ENCODE data around the gene ENOSF1. TPM values are rescaled to one million over a fixed set of nuclear protein-coding genes. Genes with fewer than 3 reads are reported as not detected.

ENOSF1 gene
- total and polyA plus RNA-seq, 2 donors (not counting 1 experiment from before 2014, with no cell fraction given): 8.0 to 34.8 TPM

DNA sequence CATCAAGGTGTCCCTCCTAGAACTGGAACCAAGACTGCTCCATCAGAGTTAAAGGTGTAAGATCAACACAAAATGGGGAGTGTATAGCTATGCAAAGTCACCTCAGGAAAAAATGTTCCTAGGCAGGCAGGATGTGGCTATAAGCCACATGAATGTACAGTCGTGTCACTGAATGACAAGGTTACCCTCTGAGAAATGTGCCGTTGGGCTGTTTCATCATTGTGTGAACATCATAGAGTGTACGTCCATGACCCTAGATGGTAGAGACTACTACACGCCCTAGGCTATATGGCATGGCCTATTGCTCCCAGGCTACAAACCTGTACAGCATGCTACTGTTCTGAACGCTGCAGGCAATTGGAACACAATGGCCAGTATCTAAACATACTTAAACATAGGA is 30.4 kb downstream of the ENOSF1 start:
- Histone ChIP-seq H3K36me3 (replicated peaks in 1 of 2; ENCODE audit: control extremely low read depth in 1 of 2, control insufficient read depth in 1 of 2, extremely low read depth in 1 of 2, insufficient read depth in 2 of 2, low read length in 1 of 2) (no peaks in the 10 kb centered on the region), H3K27me3 (replicated peaks in 1 of 4; ENCODE audit: control extremely low read depth in 1 of 4, control insufficient read depth in 3 of 4, insufficient read depth in 4 of 4, low read length in 3 of 4) (no peaks in the 10 kb centered on the region), H3K4me3 (ENCODE audit: control extremely low read depth in 1 of 5, extremely low read depth in 1 of 5, insufficient read depth in 1 of 5, low read depth in 2 of 5, low read length in 4 of 5) (no peak overlapping the region), H3K27ac (ENCODE audit: low read length in 2 of 2) (no peak overlapping the region), H2AFZ (ENCODE audit: insufficient read depth, low read depth, low read length, poor library complexity, severe bottlenecking) (no peak overlapping the region), H3K9me3 (ENCODE audit: control extremely low read depth in 1 of 3, control insufficient read depth in 2 of 3, insufficient read depth in 1 of 3, low read length in 2 of 3) (no peaks in the 10 kb centered on the region), H3K79me2 (ENCODE audit: control insufficient read depth, insufficient read depth, low read length) (no peaks in the 10 kb centered on the region), H3K9ac (ENCODE audit: low read length) (no peak overlapping the region), H3K4me1 (ENCODE audit: control insufficient read depth in 2 of 2, insufficient read depth in 2 of 2, low read length in 2 of 2) (no peaks in the 10 kb centered on the region), H3K4me2 (replicated peaks; ENCODE audit: low read depth, low read length, poor library complexity, severe bottlenecking) (no peak overlapping the region), H4K20me1 (ENCODE audit: control insufficient read depth, insufficient read depth, low read length, poor library complexity, severe bottlenecking) (no peaks in the 10 kb centered on the region)
- POLR2A ChIA-PET: no interaction called here
- 41% methylated on average over 4 of the region's 5 CpGs for WGBS (ENCODE audit: insufficient coverage)
- intact Hi-C loops (cut with micrococcal nuclease): no loop called here
- H3K27ac Mint-ChIP-seq: no peak overlapping the region
- DNase-seq (no peak), ATAC-seq (ENCODE audit: low read depth) (no peak)
- no peaks in the 10 kb centered on the region for H3K9me3 Mint-ChIP-seq (ENCODE audit: insufficient read depth)
- TF ChIP-seq EZH2 (IDR thresholded peaks at IDR 0.05; ENCODE audit: borderline replicate concordance, insufficient read depth, low read depth, low read length, poor library complexity, severe bottlenecking) (no peak), CTCF (IDR thresholded peaks at IDR 0.05) (no peak)
- H3K4me1 Mint-ChIP-seq: no peaks in the 10 kb centered on the region
- CTCF ChIA-PET: interaction anchor here (0.7 kb wide), 1 partner anchor 429 kb away, joined by 3 read pairs; no protein-coding TSS in a partner anchor
- H3K4me3 Mint-ChIP-seq: no peak overlapping the region
- no peaks in the 10 kb centered on the region for H3K27me3 Mint-ChIP-seq

DNA sequence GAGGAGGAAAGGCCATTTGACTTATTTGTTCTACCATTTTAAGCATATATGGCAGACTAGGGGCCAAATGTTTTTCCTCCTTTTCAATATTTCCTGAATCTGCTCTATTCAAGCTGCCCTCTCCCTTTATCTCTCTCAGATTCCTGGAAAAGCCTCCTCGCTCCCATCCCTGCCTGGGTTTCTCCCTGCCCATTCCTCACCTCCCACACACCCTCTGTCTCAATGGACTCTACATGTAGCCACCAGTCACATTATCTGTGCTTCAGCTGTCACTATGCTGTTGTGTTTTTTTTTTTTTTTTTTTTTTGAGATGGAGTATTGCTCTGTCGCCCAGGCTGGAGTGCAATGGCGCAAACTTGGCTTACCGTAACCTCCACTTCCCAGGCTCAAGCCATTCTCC is 32.0 kb downstream of the ENOSF1 start:
- no peaks in the 10 kb centered on the region for H4K20me1 ChIP-seq (ENCODE audit: control insufficient read depth, insufficient read depth, low read length, poor library complexity, severe bottlenecking)
- H3K4me2 ChIP-seq (replicated peaks; ENCODE audit: low read depth, low read length, poor library complexity, severe bottlenecking): no peak overlapping the region
- intact Hi-C loops (cut with micrococcal nuclease): no loop called here
- no peaks in the 10 kb centered on the region for H3K4me1 ChIP-seq (ENCODE audit: control insufficient read depth in 2 of 2, insufficient read depth in 2 of 2, low read length in 2 of 2)
- Mint-ChIP-seq H3K9me3 (ENCODE audit: insufficient read depth) (no peaks in the 10 kb centered on the region), H3K27ac (no peak overlapping the region), H3K27me3 (no peaks in the 10 kb centered on the region), H3K4me1 (no peaks in the 10 kb centered on the region), H3K4me3 (no peak overlapping the region)
- H3K9ac ChIP-seq (ENCODE audit: low read length): no peak overlapping the region
- no peaks in the 10 kb centered on the region for H3K27me3 ChIP-seq (replicated peaks in 1 of 4; ENCODE audit: control extremely low read depth in 1 of 4, control insufficient read depth in 3 of 4, insufficient read depth in 4 of 4, low read length in 3 of 4)
- WGBS (ENCODE audit: insufficient coverage): 90% methylated on average over 2 of the region's 4 CpGs
- no peaks in the 10 kb centered on the region for H3K36me3 ChIP-seq (replicated peaks in 1 of 2; ENCODE audit: control extremely low read depth in 1 of 2, control insufficient read depth in 1 of 2, extremely low read depth in 1 of 2, insufficient read depth in 2 of 2, low read length in 1 of 2)
- no peak for DNase-seq
- H3K9me3 ChIP-seq (ENCODE audit: control extremely low read depth in 1 of 3, control insufficient read depth in 2 of 3, insufficient read depth in 1 of 3, low read length in 2 of 3): no peaks in the 10 kb centered on the region
- no peak overlapping the region for H3K4me3 ChIP-seq (ENCODE audit: control extremely low read depth in 1 of 5, extremely low read depth in 1 of 5, insufficient read depth in 1 of 5, low read depth in 2 of 5, low read length in 4 of 5)
- TF ChIP-seq EZH2 (IDR thresholded peaks at IDR 0.05; ENCODE audit: borderline replicate concordance, insufficient read depth, low read depth, low read length, poor library complexity, severe bottlenecking) (no peak), CTCF (IDR thresholded peaks at IDR 0.05) (no peak)
- no peak for ATAC-seq (ENCODE audit: low read depth)
- ChIA-PET POLR2A (no interaction called here), CTCF (no interaction called here)
- H3K27ac ChIP-seq (ENCODE audit: low read length in 2 of 2): no peak overlapping the region
- H3K79me2 ChIP-seq (ENCODE audit: control insufficient read depth, insufficient read depth, low read length): no peaks in the 10 kb centered on the region
- H2AFZ ChIP-seq (ENCODE audit: insufficient read depth, low read depth, low read length, poor library complexity, severe bottlenecking): no peak overlapping the region
